NCI-H82 treated with DMSO at 0.1 percent for 48 hours (cell line): ENCODE measurements around the gene GRK1.
"Not testable (repeated sequence)": the region's sequence is repeated elsewhere in the genome, so short reads cannot be mapped to it uniquely, and the experiment has no call there.

Source experiments
- DNase-seq: peaks from one replicate; lab custom pipeline; 2025; ENCODE audit not compliant: unreplicated experiment; lab: John Stamatoyannopoulos, UW

GRK1 gene

GRCh38 chr13:113666951-113667701, at the start of gene GRK1:
Gene GRK1, plus strand, starts transcription at chr13:113667219. Its CDS starts 168 bp downstream, at chr13:113667387.
- DNase-seq, result peak; percentile 35

DNA sequence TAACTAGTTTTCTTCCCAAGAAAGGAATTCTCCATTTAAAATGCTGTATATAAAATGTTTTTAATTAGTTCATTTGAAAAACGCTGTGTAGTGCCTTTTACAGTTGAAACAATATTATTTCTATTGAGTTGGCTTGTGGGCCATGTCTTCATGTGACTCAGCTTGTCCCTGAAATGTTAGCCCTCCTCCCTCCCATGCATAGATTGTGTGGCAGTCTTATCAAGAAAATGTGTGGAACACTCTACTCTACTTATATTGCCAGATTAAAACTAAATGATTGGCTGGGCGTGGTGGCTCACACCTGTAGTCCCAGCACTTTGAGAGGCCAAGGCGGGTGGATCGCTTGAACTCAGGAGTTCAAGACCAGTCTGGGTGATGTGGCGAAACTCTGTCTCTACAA, 49.1 kb upstream of the GRK1 start:
- DNase-seq, result no peak

- no peak for DNase-seq
Observed at GRCh38 chr13:113618455-113618854, 48.6 kb upstream of the GRK1 start.

DNA sequence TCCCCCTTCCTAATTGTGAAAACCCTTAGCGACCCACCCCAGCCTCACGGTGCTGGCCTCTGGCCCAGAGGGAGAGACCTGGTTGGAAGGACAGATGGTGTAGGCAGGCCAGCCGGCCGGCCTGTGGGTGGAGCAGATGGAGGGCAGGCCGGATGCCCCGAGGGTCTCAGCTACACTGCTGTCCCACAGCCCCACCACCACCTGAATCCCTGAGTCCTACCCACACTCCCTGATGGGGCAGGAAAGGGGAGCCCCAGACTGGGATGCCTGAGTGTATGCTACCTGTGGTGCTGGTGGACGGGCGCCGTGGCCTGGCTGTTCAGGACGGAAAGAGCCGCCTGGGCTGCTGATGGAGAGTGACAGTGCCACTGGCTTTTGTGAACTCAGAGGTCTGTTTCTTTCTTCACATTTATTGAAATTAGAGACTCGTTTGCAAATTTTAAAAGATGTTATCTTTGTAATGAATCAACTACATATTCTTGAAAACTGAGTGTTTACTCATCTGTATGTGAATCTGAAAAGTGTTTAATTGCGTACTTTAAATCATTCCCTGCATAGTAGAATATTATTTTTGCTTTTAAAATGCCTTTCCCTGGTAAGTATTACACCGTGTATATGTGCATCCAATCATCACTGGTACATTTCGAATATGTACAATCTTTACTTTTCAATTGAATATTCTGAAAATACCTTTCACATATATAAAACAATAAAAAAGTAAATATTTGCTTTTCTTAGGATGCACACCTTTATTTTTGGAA, 46.8 kb upstream of the GRK1 start:
- DNase-seq, result no peak

- no peak for DNase-seq
Observed at GRCh38 chr13:113621046-113621445, 46.0 kb upstream of the GRK1 start.

DNA sequence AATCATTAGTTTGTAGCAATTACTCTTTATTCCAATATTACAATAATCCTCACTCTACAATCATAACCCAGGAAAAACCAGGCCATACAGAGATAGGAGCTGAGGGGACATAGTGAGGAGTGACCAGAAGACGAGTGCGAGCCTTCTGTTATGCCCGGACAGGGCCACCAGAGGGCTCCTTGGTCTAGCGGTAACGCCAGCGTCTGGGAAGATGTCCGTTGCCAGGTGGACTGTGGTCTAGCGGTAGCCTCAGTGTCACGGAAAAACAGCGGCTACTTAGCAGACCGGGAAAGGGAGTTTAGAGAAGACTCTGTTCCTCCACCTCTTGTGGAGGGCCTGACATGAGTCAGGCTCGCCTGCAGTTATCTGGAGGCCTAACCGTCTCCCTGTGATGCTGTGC, 45.5 kb upstream of the GRK1 start:
- DNase-seq, result not testable (repeated sequence)

GRCh38 chr13:113621986-113622550, 45.0 kb upstream of the GRK1 start:
- not testable (repeated sequence) for DNase-seq

GRCh38 chr13:113622791-113623490, 44.1 kb upstream of the GRK1 start:
- DNase-seq, result no peak

- DNase-seq, result no peak
Observed at GRCh38 chr13:113623491-113624234, 43.4 kb upstream of the GRK1 start.

DNA sequence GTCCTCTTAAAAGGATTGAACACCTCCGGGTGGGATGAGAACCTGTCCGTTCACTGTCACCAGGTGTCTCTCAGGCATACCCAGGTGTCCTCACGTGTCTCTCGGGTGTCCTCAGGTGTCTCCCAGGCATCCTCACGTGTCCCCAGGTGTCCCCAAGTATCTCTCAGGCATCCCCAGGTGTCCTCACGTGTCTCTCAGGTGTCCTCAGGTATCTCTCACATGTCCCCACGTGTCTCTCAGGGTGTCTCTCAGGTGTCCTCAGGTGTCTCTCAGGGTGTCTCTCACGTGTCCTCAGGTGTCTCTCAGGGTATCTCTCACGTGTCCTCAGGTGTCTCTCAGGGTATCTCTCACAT, 42.8 kb upstream of the GRK1 start:
- no peak for DNase-seq

DNA sequence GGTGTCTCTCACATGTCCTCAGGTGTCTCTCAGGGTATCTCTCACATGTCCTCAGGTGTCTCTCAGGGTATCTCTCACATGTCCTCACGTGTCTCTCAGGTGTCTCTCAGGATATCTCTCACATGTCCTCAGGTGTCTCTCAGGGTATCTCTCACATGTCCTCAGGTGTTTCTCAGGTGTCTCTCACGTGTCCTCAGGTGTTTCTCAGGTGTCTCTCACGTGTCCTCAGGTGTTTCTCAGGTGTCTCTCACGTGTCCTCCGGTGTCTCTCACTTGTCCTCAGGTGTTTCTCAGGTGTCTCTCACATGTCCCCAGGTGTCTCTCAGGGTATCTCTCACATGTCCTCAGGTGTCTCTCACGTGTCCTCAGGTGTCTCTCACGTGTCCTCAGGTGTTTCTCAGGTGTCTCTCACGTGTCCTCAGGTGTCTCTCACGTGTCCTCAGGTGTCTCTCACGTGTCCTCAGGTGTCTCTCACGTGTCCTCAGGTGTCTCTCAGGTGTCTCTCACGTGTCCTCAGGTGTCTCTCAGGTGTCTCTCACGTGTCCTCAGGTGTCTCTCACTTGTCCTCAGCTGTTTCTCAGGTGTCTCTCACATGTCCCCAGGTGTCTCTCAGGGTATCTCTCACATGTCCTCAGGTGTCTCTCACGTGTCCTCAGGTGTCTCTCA, 42.2 kb upstream of the GRK1 start:
- not testable (repeated sequence) for DNase-seq

DNA sequence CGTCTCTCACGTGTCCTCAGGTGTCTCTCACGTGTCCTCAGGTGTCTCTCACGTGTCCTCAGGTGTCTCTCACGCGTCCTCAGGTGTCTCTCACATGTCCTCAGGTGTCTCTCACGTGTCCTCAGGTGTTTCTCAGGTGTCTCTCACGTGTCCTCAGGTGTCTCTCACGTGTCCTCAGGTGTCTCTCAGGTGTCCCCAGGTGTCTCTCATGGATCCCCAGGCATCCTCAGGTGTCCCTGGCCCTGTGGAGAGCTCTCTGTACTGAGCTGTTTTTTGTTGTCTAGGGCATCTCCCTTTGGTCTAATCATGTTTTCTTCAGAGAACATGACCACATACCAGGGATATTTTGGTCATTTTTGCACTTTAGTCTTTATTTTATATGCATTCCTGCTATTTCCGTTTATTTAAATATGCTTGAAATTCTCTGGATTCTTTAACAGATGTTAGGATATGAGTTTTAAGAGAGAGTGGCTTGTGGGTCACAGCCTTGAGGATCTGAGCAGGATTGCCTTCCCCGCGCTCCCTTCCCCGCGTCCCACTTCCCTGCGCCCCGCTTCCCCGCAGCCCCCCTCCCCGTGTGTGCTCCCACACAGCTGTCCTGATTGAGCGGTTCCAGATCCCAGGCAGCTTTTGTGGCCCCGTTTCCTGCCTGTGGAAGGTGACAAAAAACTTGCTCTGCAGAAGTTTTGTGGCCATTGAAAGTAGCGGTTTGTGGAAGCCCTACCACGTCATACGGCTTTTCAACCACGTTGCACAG, 40.9 kb upstream of the GRK1 start:
- no peak for DNase-seq

- DNase-seq, result no peak
Observed at GRCh38 chr13:113627136-113627535, 39.9 kb upstream of the GRK1 start.

DNA sequence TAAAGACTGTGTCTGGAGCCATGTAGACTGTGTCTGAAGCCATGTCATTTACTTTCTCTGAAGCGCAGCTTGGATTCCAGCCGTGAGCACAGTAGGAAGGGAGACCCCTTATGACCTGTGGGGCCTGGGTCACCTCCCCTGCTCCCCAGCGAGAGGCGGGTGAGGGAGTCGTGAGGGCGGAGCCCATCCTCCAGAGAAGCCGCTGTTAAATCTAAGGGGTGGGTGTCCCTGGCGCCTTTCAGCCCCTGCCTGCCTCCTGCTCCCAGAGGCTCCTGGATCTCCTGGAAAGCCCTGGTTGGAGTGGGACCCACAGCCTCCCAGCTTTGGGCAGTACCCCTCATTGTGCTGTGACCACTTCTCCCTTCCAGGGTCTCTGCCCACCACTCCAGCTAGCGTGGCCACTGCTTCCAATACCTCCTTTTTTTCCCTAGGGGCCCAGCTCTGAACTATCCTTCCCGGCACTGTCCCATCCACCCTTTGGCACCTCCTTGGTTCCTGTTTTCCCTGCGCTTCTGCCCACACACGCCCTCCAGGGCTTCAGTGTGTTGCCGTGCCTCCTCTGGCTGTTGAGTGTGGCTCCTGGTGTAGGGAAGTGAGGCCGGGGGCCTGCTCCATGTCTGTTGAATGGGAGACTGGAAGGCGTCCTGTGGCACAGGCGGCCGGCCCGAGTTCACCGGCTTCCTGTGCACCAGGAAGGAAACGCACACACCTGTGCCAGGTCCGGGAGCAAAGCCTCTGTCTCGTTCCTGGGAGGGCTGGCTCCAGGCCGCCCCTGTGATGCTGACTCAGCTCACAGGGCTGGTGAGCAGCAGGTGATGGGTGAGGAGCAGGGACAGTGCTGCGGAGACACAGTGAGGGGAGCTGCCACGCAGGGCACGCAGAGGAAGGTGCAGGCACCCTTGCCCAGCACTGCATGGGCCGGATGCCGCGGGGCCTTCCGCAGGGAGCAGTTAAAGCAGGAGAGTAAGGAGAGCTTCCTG, 38.4 kb upstream of the GRK1 start:
- no peak for DNase-seq

GRCh38 chr13:113629866-113630265, 37.2 kb upstream of the GRK1 start:
- DNase-seq, result no peak

DNA sequence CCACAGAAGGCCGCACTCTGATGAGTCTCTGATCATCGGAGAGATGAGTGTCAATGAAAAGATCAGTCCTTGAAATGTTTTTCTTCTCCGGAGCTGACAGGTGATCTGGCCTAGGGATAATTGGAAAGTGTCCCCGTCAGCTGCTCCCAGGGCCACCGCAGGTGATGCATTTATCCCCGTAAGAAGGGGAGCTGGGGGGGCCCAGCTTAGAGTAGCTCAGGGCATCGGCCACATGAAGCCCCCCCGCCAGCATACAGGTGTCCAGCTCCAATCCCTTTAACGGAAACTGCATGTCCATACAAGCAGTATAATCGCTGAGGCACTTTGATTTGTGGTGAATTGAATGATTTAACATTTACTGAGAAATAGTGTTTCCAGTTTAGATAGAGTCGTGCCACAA, 36.7 kb upstream of the GRK1 start:
- DNase-seq, result no peak

GRCh38 chr13:113630804-113631203, 36.2 kb upstream of the GRK1 start:
- no peak for DNase-seq

GRCh38 chr13:113631341-113632095, 35.5 kb upstream of the GRK1 start:
- no peak for DNase-seq
